ENCODE measurements around the gene TRIM44.

TRIM44 gene

DNA sequence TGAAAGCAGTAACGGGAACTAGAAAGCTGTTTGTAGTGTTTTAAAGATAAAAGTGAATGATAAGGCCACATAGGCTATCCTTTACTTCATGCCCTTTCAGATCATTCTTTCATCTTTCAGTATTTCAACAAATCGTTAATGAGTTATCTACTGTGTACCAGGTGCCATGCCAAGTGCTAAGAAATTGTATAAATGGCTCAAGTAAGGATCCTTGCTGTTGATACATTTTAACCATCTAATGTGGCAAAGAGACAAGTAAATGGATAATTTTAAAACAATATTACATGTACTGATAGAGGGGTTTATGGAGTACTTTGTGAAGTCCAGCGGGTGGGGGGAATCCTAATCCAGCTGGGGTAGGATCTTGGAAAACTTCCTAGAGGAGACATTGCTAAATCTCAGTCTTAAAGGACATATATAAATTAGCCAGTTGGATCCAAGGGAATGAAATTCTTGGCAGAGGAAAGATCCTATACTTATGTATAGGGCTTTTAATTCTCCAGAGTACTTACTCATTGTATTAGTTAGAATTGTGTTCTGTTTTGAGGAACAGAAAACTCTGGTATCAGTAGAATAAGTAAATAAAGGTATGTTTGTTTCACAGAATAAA, 119.4 kb downstream of the TRIM44 start:
- H3K27ac ChIP-seq (ENCODE audit: low read depth, low read length): no peak overlapping the region
- H2BK5ac ChIP-seq (ENCODE audit: low read depth, low read length, poor library complexity): no peak overlapping the region
- no peaks in the 10 kb centered on the region for H3K79me1 ChIP-seq (ENCODE audit: low read length)
- no peak overlapping the region for H2BK12ac ChIP-seq (ENCODE audit: low read length)
- no peaks in the 10 kb centered on the region for H3K79me2 ChIP-seq (ENCODE audit: control insufficient read depth, insufficient read depth, low read length, poor library complexity)
- H2AFZ ChIP-seq (ENCODE audit: insufficient read depth, low read length, poor library complexity): no peak overlapping the region
- H3K14ac ChIP-seq (ENCODE audit: low read length): no peak overlapping the region
- no peak overlapping the region for H3K9ac ChIP-seq (ENCODE audit: low read length)
- no peaks in the 10 kb centered on the region for H3K27me3 ChIP-seq (ENCODE audit: insufficient read depth, low read length)
- no peak overlapping the region for H4K8ac ChIP-seq (ENCODE audit: low read depth, low read length)
- H2AK5ac ChIP-seq (ENCODE audit: low read length): no peak overlapping the region
- H3K23ac ChIP-seq (ENCODE audit: low read length): no peak overlapping the region
- no peak overlapping the region for H3K4me2 ChIP-seq (ENCODE audit: low read length)
- no peak overlapping the region for H3K18ac ChIP-seq (ENCODE audit: low read length)
- no peak overlapping the region for H3K4ac ChIP-seq (ENCODE audit: low read depth, low read length)
- no peaks in the 10 kb centered on the region for H3K36me3 ChIP-seq (ENCODE audit: control insufficient read depth in 1 of 2, insufficient read depth in 2 of 2, low read length in 2 of 2)
- DNase-seq: no peak
- H4K12ac ChIP-seq (ENCODE audit: low read depth, low read length): no peak overlapping the region
- H3K4me1 ChIP-seq (ENCODE audit: control insufficient read depth in 1 of 2, insufficient read depth in 2 of 2, low read length in 2 of 2): peaks cover 4 to 8% of the 10 kb centered on the region in 2 experiments
- no peak overlapping the region for H4K91ac ChIP-seq (ENCODE audit: low read depth, low read length)
- no CpG with 5 or more reads among the region's 3 CpGs for WGBS (ENCODE audit: extremely low coverage, insufficient coverage, insufficient read length)
- peaks cover 1% of the 10 kb centered on the region for H3K9me3 ChIP-seq (ENCODE audit: insufficient read depth, low read depth, low read length)
- H3K4me3 ChIP-seq (ENCODE audit: low read depth, low read length): no peak overlapping the region
- no peak overlapping the region for H2BK120ac ChIP-seq (ENCODE audit: insufficient read depth, low read length, poor library complexity)

GRCh38 chr11:35783809-35784208, 121.2 kb downstream of the TRIM44 start:
- no peak for DNase-seq
- Histone ChIP-seq H3K4ac (ENCODE audit: low read depth, low read length) (no peak overlapping the region), H3K4me3 (ENCODE audit: low read depth, low read length) (no peak overlapping the region), H3K4me2 (ENCODE audit: low read length) (no peak overlapping the region), H3K36me3 (ENCODE audit: control insufficient read depth in 1 of 2, insufficient read depth in 2 of 2, low read length in 2 of 2) (no peaks in the 10 kb centered on the region), H3K4me1 (ENCODE audit: control insufficient read depth in 1 of 2, insufficient read depth in 2 of 2, low read length in 2 of 2) (peaks cover 4 to 9% of the 10 kb centered on the region in 2 experiments), H4K8ac (ENCODE audit: low read depth, low read length) (no peak overlapping the region), H4K12ac (ENCODE audit: low read depth, low read length) (no peak overlapping the region), H3K9ac (ENCODE audit: low read length) (no peak overlapping the region), H4K91ac (ENCODE audit: low read depth, low read length) (no peak overlapping the region), H3K27me3 (ENCODE audit: insufficient read depth, low read length) (no peaks in the 10 kb centered on the region), H2BK120ac (ENCODE audit: insufficient read depth, low read length, poor library complexity) (no peak overlapping the region), H2BK5ac (ENCODE audit: low read depth, low read length, poor library complexity) (no peak overlapping the region), H3K18ac (ENCODE audit: low read length) (no peak overlapping the region), H3K27ac (ENCODE audit: low read depth, low read length) (no peak overlapping the region), H2AK5ac (ENCODE audit: low read length) (no peak overlapping the region), H3K14ac (ENCODE audit: low read length) (no peak overlapping the region), H2BK12ac (ENCODE audit: low read length) (no peak overlapping the region), H3K79me1 (ENCODE audit: low read length) (no peaks in the 10 kb centered on the region), H3K9me3 (ENCODE audit: insufficient read depth, low read depth, low read length) (peaks cover 3% of the 10 kb centered on the region), H3K23ac (ENCODE audit: low read length) (no peak overlapping the region), H3K79me2 (ENCODE audit: control insufficient read depth, insufficient read depth, low read length, poor library complexity) (no peaks in the 10 kb centered on the region), H2AFZ (ENCODE audit: insufficient read depth, low read length, poor library complexity) (no peak overlapping the region)
- no CpG with 5 or more reads among the region's 3 CpGs for WGBS (ENCODE audit: extremely low coverage, insufficient coverage, insufficient read length)

DNA sequence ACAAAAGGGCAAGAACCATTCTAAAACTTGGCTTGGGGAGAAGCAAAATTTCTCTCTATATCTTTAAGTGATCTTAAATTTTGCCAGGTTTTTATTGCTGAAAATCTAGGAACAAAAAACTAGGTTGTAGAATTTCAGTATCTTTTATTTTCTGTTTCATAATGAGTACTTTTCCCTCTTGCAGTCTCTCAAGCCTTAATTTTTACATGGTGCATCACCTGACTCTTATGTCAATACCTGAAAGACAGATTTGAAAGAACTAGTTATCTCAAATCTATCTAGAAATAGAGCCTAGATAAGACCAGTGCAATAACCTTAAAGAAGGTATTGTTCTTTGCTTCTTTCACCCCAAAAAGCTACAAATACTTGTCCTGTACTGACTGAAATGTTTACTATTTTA, 122.1 kb downstream of the TRIM44 start:
- no peak overlapping the region for H2BK5ac ChIP-seq (ENCODE audit: low read depth, low read length, poor library complexity)
- H3K18ac ChIP-seq (ENCODE audit: low read length): no peak overlapping the region
- H3K4me1 ChIP-seq (ENCODE audit: control insufficient read depth in 1 of 2, insufficient read depth in 2 of 2, low read length in 2 of 2): peaks cover 4 to 9% of the 10 kb centered on the region in 2 experiments
- no peak overlapping the region for H4K12ac ChIP-seq (ENCODE audit: low read depth, low read length)
- no peak overlapping the region for H3K4me3 ChIP-seq (ENCODE audit: low read depth, low read length)
- no peak overlapping the region for H2BK12ac ChIP-seq (ENCODE audit: low read length)
- no peak overlapping the region for H2AK5ac ChIP-seq (ENCODE audit: low read length)
- H3K27me3 ChIP-seq (ENCODE audit: insufficient read depth, low read length): no peaks in the 10 kb centered on the region
- H2AFZ ChIP-seq (ENCODE audit: insufficient read depth, low read length, poor library complexity): no peak overlapping the region
- H4K91ac ChIP-seq (ENCODE audit: low read depth, low read length): no peak overlapping the region
- H3K9ac ChIP-seq (ENCODE audit: low read length): no peak overlapping the region
- H3K4ac ChIP-seq (ENCODE audit: low read depth, low read length): no peak overlapping the region
- peaks cover 2% of the 10 kb centered on the region for H3K9me3 ChIP-seq (ENCODE audit: insufficient read depth, low read depth, low read length)
- no peak overlapping the region for H3K27ac ChIP-seq (ENCODE audit: low read depth, low read length)
- no peaks in the 10 kb centered on the region for H3K79me1 ChIP-seq (ENCODE audit: low read length)
- H3K14ac ChIP-seq (ENCODE audit: low read length): no peak overlapping the region
- no peak for DNase-seq
- H3K36me3 ChIP-seq (ENCODE audit: control insufficient read depth in 1 of 2, insufficient read depth in 2 of 2, low read length in 2 of 2): no peaks in the 10 kb centered on the region
- no peak overlapping the region for H3K4me2 ChIP-seq (ENCODE audit: low read length)
- H4K8ac ChIP-seq (ENCODE audit: low read depth, low read length): no peak overlapping the region
- H2BK120ac ChIP-seq (ENCODE audit: insufficient read depth, low read length, poor library complexity): no peak overlapping the region
- no peaks in the 10 kb centered on the region for H3K79me2 ChIP-seq (ENCODE audit: control insufficient read depth, insufficient read depth, low read length, poor library complexity)
- no peak overlapping the region for H3K23ac ChIP-seq (ENCODE audit: low read length)

DNA sequence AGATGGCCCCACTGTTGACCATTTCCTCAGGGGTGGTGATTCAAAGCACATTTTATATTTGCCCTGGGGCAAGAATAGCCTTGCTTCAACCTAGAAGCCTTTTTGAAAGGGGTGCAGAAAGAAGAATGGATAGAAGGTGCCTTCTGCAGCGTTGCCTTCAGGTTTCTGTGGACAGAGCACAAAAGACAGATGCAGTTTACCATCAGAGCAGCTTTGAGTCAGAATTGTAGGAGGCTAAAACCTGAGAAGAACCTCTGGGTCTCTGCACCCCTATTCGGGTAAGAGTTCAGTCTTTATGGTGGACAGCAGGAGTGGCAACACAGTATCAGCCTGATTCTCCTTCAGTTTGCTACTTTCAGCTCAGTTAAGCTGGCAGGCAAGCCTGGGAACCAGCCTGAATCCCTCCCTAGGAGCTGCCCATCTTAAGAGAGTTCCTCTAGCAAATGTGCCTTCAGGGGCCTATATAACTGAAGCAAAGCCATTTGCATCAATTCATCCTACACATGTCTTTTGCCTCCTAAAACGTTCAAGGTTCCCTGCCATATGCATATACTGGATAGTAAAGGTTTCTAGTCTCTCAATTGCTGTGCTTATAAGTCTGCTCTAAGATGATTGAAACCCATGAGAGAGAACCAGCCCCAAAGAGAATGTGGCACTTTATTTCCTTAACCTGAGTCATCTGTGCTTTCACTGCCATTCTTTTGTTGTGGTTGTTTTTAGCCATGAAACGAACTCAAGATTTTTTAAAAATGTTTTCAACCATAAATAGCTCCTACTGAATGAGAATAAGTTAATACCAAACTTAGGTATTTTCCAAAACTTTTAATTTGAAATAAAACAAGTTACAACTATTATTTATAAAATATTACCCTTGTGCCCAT, 123.0 kb downstream of the TRIM44 start:
- WGBS (ENCODE audit: extremely low coverage, insufficient coverage, insufficient read length): no CpG with 5 or more reads among the region's 4 CpGs
- Histone ChIP-seq H3K27me3 (ENCODE audit: insufficient read depth, low read length) (no peaks in the 10 kb centered on the region), H3K23ac (ENCODE audit: low read length) (no peak overlapping the region), H3K79me2 (ENCODE audit: control insufficient read depth, insufficient read depth, low read length, poor library complexity) (no peaks in the 10 kb centered on the region), H3K4me1 (ENCODE audit: control insufficient read depth in 1 of 2, insufficient read depth in 2 of 2, low read length in 2 of 2) (peaks cover 4 to 9% of the 10 kb centered on the region in 2 experiments), H2AFZ (ENCODE audit: insufficient read depth, low read length, poor library complexity) (no peak overlapping the region), H3K9ac (ENCODE audit: low read length) (no peak overlapping the region), H4K8ac (ENCODE audit: low read depth, low read length) (no peak overlapping the region), H3K4me3 (ENCODE audit: low read depth, low read length) (no peak overlapping the region), H3K27ac (ENCODE audit: low read depth, low read length) (no peak overlapping the region), H3K79me1 (ENCODE audit: low read length) (no peaks in the 10 kb centered on the region), H3K14ac (ENCODE audit: low read length) (no peak overlapping the region), H2BK120ac (ENCODE audit: insufficient read depth, low read length, poor library complexity) (no peak overlapping the region), H2AK5ac (ENCODE audit: low read length) (no peak overlapping the region), H2BK5ac (ENCODE audit: low read depth, low read length, poor library complexity) (no peak overlapping the region), H3K4ac (ENCODE audit: low read depth, low read length) (no peak overlapping the region), H2BK12ac (ENCODE audit: low read length) (no peak overlapping the region), H3K18ac (ENCODE audit: low read length) (no peak overlapping the region), H4K91ac (ENCODE audit: low read depth, low read length) (no peak overlapping the region), H3K36me3 (ENCODE audit: control insufficient read depth in 1 of 2, insufficient read depth in 2 of 2, low read length in 2 of 2) (no peaks in the 10 kb centered on the region), H3K4me2 (ENCODE audit: low read length) (no peak overlapping the region), H3K9me3 (ENCODE audit: insufficient read depth, low read depth, low read length) (peaks cover 2% of the 10 kb centered on the region), H4K12ac (ENCODE audit: low read depth, low read length) (no peak overlapping the region)
- peak in 1 of 2 donors; percentile 25 for DNase-seq
